ENCODE measurements around the gene STBD1.

The STBD1 gene

DNA sequence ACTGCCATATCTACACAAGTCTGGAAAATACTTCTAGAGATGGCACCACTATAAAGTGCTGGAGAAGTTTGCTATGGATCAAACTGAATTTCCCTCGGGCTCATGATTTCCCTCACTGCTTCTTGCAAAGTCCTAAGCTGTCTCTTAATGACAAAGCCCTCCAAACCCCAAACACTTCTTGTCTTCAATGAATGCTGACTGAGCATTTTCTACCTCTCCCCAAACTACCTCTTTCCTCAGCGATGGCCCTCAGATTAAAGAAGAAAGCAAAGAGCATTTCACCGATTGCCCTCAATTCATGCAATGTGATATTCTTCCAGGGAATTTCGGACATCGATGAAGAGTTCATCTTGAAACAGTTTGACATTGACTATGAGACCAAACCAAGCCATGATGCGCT, 35.3 kb upstream of the STBD1 start:
- H3K27me3 ChIP-seq (ENCODE audit: insufficient read depth, low read length): no peaks in the 10 kb centered on the region
- no peaks in the 10 kb centered on the region for H3K36me3 ChIP-seq (ENCODE audit: control insufficient read depth in 1 of 2, insufficient read depth in 2 of 2, low read length in 2 of 2)
- H3K9me3 ChIP-seq (ENCODE audit: insufficient read depth, low read depth, low read length): no peaks in the 10 kb centered on the region
- WGBS (ENCODE audit: extremely low coverage, insufficient coverage, insufficient read length): no CpG with 5 or more reads among the region's 6 CpGs
- no peak overlapping the region for H3K14ac ChIP-seq (ENCODE audit: low read length)
- DNase-seq: no peak
- H3K18ac ChIP-seq (ENCODE audit: low read length): no peak overlapping the region
- H4K91ac ChIP-seq (ENCODE audit: low read depth, low read length): no peak overlapping the region
- H3K4me1 ChIP-seq (ENCODE audit: control insufficient read depth in 1 of 2, insufficient read depth in 2 of 2, low read length in 2 of 2): no peaks in the 10 kb centered on the region
- H2BK12ac ChIP-seq (ENCODE audit: low read length): no peak overlapping the region
- no peak overlapping the region for H3K4me2 ChIP-seq (ENCODE audit: low read length)
- no peak overlapping the region for H2BK5ac ChIP-seq (ENCODE audit: low read depth, low read length, poor library complexity)
- no peak overlapping the region for H3K27ac ChIP-seq (ENCODE audit: low read depth, low read length)
- no peak overlapping the region for H4K8ac ChIP-seq (ENCODE audit: low read depth, low read length)
- no peak overlapping the region for H4K12ac ChIP-seq (ENCODE audit: low read depth, low read length)
- no peak overlapping the region for H3K9ac ChIP-seq (ENCODE audit: low read length)
- no peak overlapping the region for H3K23ac ChIP-seq (ENCODE audit: low read length)
- H3K79me2 ChIP-seq (ENCODE audit: control insufficient read depth, insufficient read depth, low read length, poor library complexity): no peaks in the 10 kb centered on the region
- no peak overlapping the region for H2AFZ ChIP-seq (ENCODE audit: insufficient read depth, low read length, poor library complexity)
- no peak overlapping the region for H3K4ac ChIP-seq (ENCODE audit: low read depth, low read length)
- no peak overlapping the region for H3K4me3 ChIP-seq (ENCODE audit: low read depth, low read length)
- H2AK5ac ChIP-seq (ENCODE audit: low read length): no peak overlapping the region
- H2BK120ac ChIP-seq (ENCODE audit: insufficient read depth, low read length, poor library complexity): no peak overlapping the region
- no peaks in the 10 kb centered on the region for H3K79me1 ChIP-seq (ENCODE audit: low read length)

DNA sequence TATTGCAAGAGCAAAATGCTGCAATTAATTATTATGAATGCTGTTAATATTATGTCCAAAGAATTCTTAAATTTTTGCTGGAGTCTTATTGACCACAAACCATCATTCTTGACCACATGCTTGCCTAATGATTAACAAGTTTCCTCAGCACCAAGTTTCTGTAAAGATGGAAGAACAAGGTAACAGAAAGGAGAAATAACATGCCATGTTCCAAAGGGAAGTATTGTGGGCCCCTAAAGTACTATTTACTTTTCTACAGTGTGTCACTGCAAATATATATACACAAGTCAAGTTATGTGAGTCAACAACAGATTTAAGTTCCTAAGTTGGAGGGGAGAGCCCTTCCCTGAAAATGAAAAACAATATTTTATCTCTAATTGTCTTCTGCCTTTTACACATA, 34.5 kb upstream of the STBD1 start:
- H3K4me1 ChIP-seq (ENCODE audit: control insufficient read depth in 1 of 2, insufficient read depth in 2 of 2, low read length in 2 of 2): no peaks in the 10 kb centered on the region
- no peak overlapping the region for H2BK5ac ChIP-seq (ENCODE audit: low read depth, low read length, poor library complexity)
- H2BK12ac ChIP-seq (ENCODE audit: low read length): no peak overlapping the region
- H3K4me3 ChIP-seq (ENCODE audit: low read depth, low read length): no peak overlapping the region
- H4K8ac ChIP-seq (ENCODE audit: low read depth, low read length): no peak overlapping the region
- no peak overlapping the region for H2AFZ ChIP-seq (ENCODE audit: insufficient read depth, low read length, poor library complexity)
- no peak overlapping the region for H4K91ac ChIP-seq (ENCODE audit: low read depth, low read length)
- no peak for DNase-seq
- H2AK5ac ChIP-seq (ENCODE audit: low read length): no peak overlapping the region
- no peak overlapping the region for H3K14ac ChIP-seq (ENCODE audit: low read length)
- H3K18ac ChIP-seq (ENCODE audit: low read length): no peak overlapping the region
- no peaks in the 10 kb centered on the region for H3K27me3 ChIP-seq (ENCODE audit: insufficient read depth, low read length)
- no peak overlapping the region for H3K23ac ChIP-seq (ENCODE audit: low read length)
- H3K4ac ChIP-seq (ENCODE audit: low read depth, low read length): no peak overlapping the region
- no peak overlapping the region for H4K12ac ChIP-seq (ENCODE audit: low read depth, low read length)
- no peaks in the 10 kb centered on the region for H3K36me3 ChIP-seq (ENCODE audit: control insufficient read depth in 1 of 2, insufficient read depth in 2 of 2, low read length in 2 of 2)
- H2BK120ac ChIP-seq (ENCODE audit: insufficient read depth, low read length, poor library complexity): no peak overlapping the region
- no peaks in the 10 kb centered on the region for H3K9me3 ChIP-seq (ENCODE audit: insufficient read depth, low read depth, low read length)
- H3K79me2 ChIP-seq (ENCODE audit: control insufficient read depth, insufficient read depth, low read length, poor library complexity): no peaks in the 10 kb centered on the region
- H3K27ac ChIP-seq (ENCODE audit: low read depth, low read length): no peak overlapping the region
- no peak overlapping the region for H3K9ac ChIP-seq (ENCODE audit: low read length)
- H3K79me1 ChIP-seq (ENCODE audit: low read length): no peaks in the 10 kb centered on the region
- no peak overlapping the region for H3K4me2 ChIP-seq (ENCODE audit: low read length)

DNA sequence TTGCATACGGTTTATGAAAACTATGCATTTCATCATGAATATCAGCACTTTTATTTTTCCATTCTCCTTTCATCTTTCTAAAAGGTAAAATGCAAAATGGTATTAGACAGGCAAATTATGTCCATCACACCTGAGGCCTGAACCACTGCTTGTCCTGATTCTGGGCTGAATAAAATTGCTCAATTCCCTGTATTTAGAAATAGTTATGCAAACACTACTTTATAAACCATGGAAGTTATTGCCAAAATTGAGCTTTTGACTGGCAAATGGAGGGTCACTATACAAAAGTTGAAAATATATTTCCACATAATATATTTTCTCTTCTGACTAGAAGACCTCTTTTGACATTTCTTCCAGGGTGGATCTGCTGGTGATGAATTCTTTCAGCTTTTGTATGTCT, 34.0 kb upstream of the STBD1 start:
- Histone ChIP-seq H3K9ac (ENCODE audit: low read length) (no peak overlapping the region), H3K14ac (ENCODE audit: low read length) (no peak overlapping the region), H2BK12ac (ENCODE audit: low read length) (no peak overlapping the region), H3K18ac (ENCODE audit: low read length) (no peak overlapping the region), H3K79me1 (ENCODE audit: low read length) (no peaks in the 10 kb centered on the region), H2BK5ac (ENCODE audit: low read depth, low read length, poor library complexity) (no peak overlapping the region), H3K23ac (ENCODE audit: low read length) (no peak overlapping the region), H3K4me1 (ENCODE audit: control insufficient read depth in 1 of 2, insufficient read depth in 2 of 2, low read length in 2 of 2) (no peaks in the 10 kb centered on the region), H3K27ac (ENCODE audit: low read depth, low read length) (no peak overlapping the region), H4K91ac (ENCODE audit: low read depth, low read length) (no peak overlapping the region), H2AFZ (ENCODE audit: insufficient read depth, low read length, poor library complexity) (no peak overlapping the region), H2BK120ac (ENCODE audit: insufficient read depth, low read length, poor library complexity) (no peak overlapping the region), H4K12ac (ENCODE audit: low read depth, low read length) (no peak overlapping the region), H4K8ac (ENCODE audit: low read depth, low read length) (no peak overlapping the region), H3K4ac (ENCODE audit: low read depth, low read length) (no peak overlapping the region), H3K4me3 (ENCODE audit: low read depth, low read length) (no peak overlapping the region), H2AK5ac (ENCODE audit: low read length) (no peak overlapping the region), H3K27me3 (ENCODE audit: insufficient read depth, low read length) (no peaks in the 10 kb centered on the region), H3K36me3 (ENCODE audit: control insufficient read depth in 1 of 2, insufficient read depth in 2 of 2, low read length in 2 of 2) (no peaks in the 10 kb centered on the region), H3K4me2 (ENCODE audit: low read length) (no peak overlapping the region), H3K79me2 (ENCODE audit: control insufficient read depth, insufficient read depth, low read length, poor library complexity) (no peaks in the 10 kb centered on the region), H3K9me3 (ENCODE audit: insufficient read depth, low read depth, low read length) (no peaks in the 10 kb centered on the region)
- no CpG with 5 or more reads among the region's 1 CpG for WGBS (ENCODE audit: extremely low coverage, insufficient coverage, insufficient read length)
- DNase-seq: no peak

DNA sequence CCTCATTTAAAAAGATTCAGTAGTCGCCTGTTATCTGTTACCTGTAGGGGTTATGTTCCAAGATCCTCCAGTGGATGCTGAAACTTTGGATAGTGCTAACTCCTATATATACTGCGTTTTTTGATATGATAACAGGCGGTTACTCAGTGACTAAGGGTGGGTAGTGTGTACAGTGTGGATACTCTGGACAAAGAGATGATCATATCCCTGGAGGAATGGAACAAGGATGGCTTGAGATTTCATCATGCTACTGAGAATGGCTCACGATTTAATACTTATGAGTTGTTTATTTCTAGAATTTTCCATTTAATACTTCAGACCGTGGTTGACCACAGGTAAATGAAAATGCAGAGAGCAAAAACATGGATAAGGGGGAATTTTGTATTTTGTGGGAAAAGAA, 33.5 kb upstream of the STBD1 start:
- Histone ChIP-seq H3K27me3 (ENCODE audit: insufficient read depth, low read length) (no peaks in the 10 kb centered on the region), H3K4ac (ENCODE audit: low read depth, low read length) (no peak overlapping the region), H3K79me2 (ENCODE audit: control insufficient read depth, insufficient read depth, low read length, poor library complexity) (no peaks in the 10 kb centered on the region), H3K4me1 (ENCODE audit: control insufficient read depth in 1 of 2, insufficient read depth in 2 of 2, low read length in 2 of 2) (no peaks in the 10 kb centered on the region), H4K91ac (ENCODE audit: low read depth, low read length) (no peak overlapping the region), H3K4me2 (ENCODE audit: low read length) (no peak overlapping the region), H2AK5ac (ENCODE audit: low read length) (no peak overlapping the region), H3K23ac (ENCODE audit: low read length) (no peak overlapping the region), H3K79me1 (ENCODE audit: low read length) (no peaks in the 10 kb centered on the region), H4K8ac (ENCODE audit: low read depth, low read length) (no peak overlapping the region), H3K14ac (ENCODE audit: low read length) (no peak overlapping the region), H2BK120ac (ENCODE audit: insufficient read depth, low read length, poor library complexity) (no peak overlapping the region), H2AFZ (ENCODE audit: insufficient read depth, low read length, poor library complexity) (no peak overlapping the region), H3K9me3 (ENCODE audit: insufficient read depth, low read depth, low read length) (no peaks in the 10 kb centered on the region), H3K27ac (ENCODE audit: low read depth, low read length) (no peak overlapping the region), H3K9ac (ENCODE audit: low read length) (no peak overlapping the region), H2BK12ac (ENCODE audit: low read length) (no peak overlapping the region), H3K36me3 (ENCODE audit: control insufficient read depth in 1 of 2, insufficient read depth in 2 of 2, low read length in 2 of 2) (no peaks in the 10 kb centered on the region), H4K12ac (ENCODE audit: low read depth, low read length) (no peak overlapping the region), H2BK5ac (ENCODE audit: low read depth, low read length, poor library complexity) (no peak overlapping the region), H3K4me3 (ENCODE audit: low read depth, low read length) (no peak overlapping the region), H3K18ac (ENCODE audit: low read length) (no peak overlapping the region)
- no CpG with 5 or more reads among the region's 5 CpGs for WGBS (ENCODE audit: extremely low coverage, insufficient coverage, insufficient read length)
- DNase-seq: no peak
